HepG2 (cell line): ENCODE results near the gene SLC38A4. TPM values are rescaled to one million over a fixed set of nuclear protein-coding genes. Genes with fewer than 3 reads are reported as not detected.

Experiments
- ARNT ChIP-seq: fragments of 450-650 bp; IDR thresholded peaks from 2 replicates; pipeline ENCODE4 v1.6.1; 2017
- CEBPB ChIP-seq: IDR thresholded peaks from 2 replicates; pipeline ENCODE4 v1.6.1; 2011; ENCODE audit warnings: low read depth, low read length, improper control_type of control experiment, borderline replicate concordance
- FOSL2 ChIP-seq: sonication (generic); formaldehyde crosslinking; IDR thresholded peaks from 2 replicates; pipeline ENCODE4 v1.4.0; 2020; ENCODE audit warnings: missing genetic modification reagents
- FOXO1 ChIP-seq: sonication (generic); formaldehyde crosslinking; IDR thresholded peaks from 2 replicates; pipeline ENCODE4 v1.4.0; 2020; ENCODE audit warnings: missing genetic modification reagents
- NR3C1 ChIP-seq: sonication (generic); formaldehyde crosslinking; IDR thresholded peaks from 2 replicates; pipeline ENCODE4 v1.4.0; 2020; ENCODE audit warnings: missing genetic modification reagents
- RARG ChIP-seq: sonication (generic); formaldehyde crosslinking; IDR thresholded peaks from 2 replicates; pipeline ENCODE4 v1.4.0; 2020; ENCODE audit warnings: low read depth, mild to moderate bottlenecking, missing genetic modification reagents
- RFX3 ChIP-seq: IDR thresholded peaks from 2 replicates; pipeline ENCODE4 v1.6.1; 2016; ENCODE audit warnings: missing biosample characterization, missing genetic modification reagents
- TCF12 ChIP-seq, 2 experiments: fragments of 450-650 bp in 1 of 2; sonication (generic) in 1 of 2; formaldehyde crosslinking in 1 of 2; IDR thresholded peaks; 2 replicates each; pipeline versions ENCODE4 v1.6.1 to v1.8.0; 2017 to 2022; ENCODE audit warnings: antibody characterized with exemption in 1 of 2, mild to moderate bottlenecking in 1 of 2, missing genetic modification reagents in 1 of 2, moderate library complexity in 1 of 2
- ZNF562 ChIP-seq: sonication (generic); formaldehyde crosslinking; IDR thresholded peaks from 2 replicates; pipeline ENCODE4 v1.8.0; 2022; ENCODE audit warnings: missing genetic modification reagents, borderline replicate concordance
- ZNF724P ChIP-seq: sonication (generic); formaldehyde crosslinking; IDR thresholded peaks from 2 replicates; pipeline ENCODE4 v1.8.0; 2022; ENCODE audit warnings: missing genetic modification reagents, borderline replicate concordance
- ZNF792 ChIP-seq: IDR thresholded peaks from 2 replicates; pipeline ENCODE4 v1.6.1; 2016
- polyA plus RNA-seq, 8 experiments: library from polyadenylated mRNA; depleted of rRNA in 3 of 8; stranded (reverse) in 7 of 8; unstranded in 1 of 8; fragments of >200 nt; fragmentation: Illumina TruSeq in 4 of 8; extraction: Trizol in 4 of 8; gene quantifications; 2 replicates each; pipeline versions ENCODE4 v1.2.1 to v1.2.3, GENCODE V29; 2011 to 2016; ENCODE audit warnings: low read depth in 4 of 8, missing spikeins in 1 of 8, mixed read lengths in 1 of 8; ENCODE audit not compliant: insufficient read depth in 1 of 8
- total RNA-seq, 5 experiments: library from RNA; depleted of rRNA; stranded (reverse); fragments of >200 nt; fragmentation: Illumina TruSeq; extraction: Trizol; gene quantifications; 2 replicates each; pipeline ENCODE4 v1.2.3, GENCODE V29; 2016; ENCODE audit warnings: low read depth in 1 of 5
- TF ChIP-seq, protein P1 (sequence below): sonication (generic); formaldehyde crosslinking; IDR thresholded peaks from 2 replicates; pipeline ENCODE4 v1.4.0; 2020; ENCODE audit warnings: mild to moderate bottlenecking, missing genetic modification reagents
- TF ChIP-seq, protein P2 (sequence below): sonication (generic); formaldehyde crosslinking; IDR thresholded peaks from 2 replicates; pipeline ENCODE4 v1.4.0; 2020; ENCODE audit warnings: missing genetic modification reagents
- TF ChIP-seq, protein P3 (sequence below): sonication (generic); formaldehyde crosslinking; IDR thresholded peaks from 2 replicates; pipeline ENCODE4 v1.9.0; 2022; ENCODE audit warnings: low read depth, missing genetic modification reagents
- TF ChIP-seq, protein P4 (sequence below): sonication (generic); formaldehyde crosslinking; IDR thresholded peaks from 2 replicates; pipeline ENCODE4 v1.4.0; 2020; ENCODE audit warnings: missing genetic modification reagents
- TF ChIP-seq, protein P5 (sequence below): sonication (generic); formaldehyde crosslinking; IDR thresholded peaks from 2 replicates; pipeline ENCODE4; 2020; ENCODE audit warnings: missing genetic modification reagents, mild to moderate bottlenecking, borderline replicate concordance
- TF ChIP-seq, protein P6 (sequence below): sonication (generic); formaldehyde crosslinking; IDR thresholded peaks from 2 replicates; pipeline ENCODE4 v1.4.0; 2020; ENCODE audit warnings: missing genetic modification reagents, borderline replicate concordance

Gene SLC38A4
- total and polyA plus RNA-seq, 2 of the 13 experiments (the other 11 are each of a cell fraction or from before 2014, with no cell fraction given) = 3.5 to 5.2 TPM

DNA sequence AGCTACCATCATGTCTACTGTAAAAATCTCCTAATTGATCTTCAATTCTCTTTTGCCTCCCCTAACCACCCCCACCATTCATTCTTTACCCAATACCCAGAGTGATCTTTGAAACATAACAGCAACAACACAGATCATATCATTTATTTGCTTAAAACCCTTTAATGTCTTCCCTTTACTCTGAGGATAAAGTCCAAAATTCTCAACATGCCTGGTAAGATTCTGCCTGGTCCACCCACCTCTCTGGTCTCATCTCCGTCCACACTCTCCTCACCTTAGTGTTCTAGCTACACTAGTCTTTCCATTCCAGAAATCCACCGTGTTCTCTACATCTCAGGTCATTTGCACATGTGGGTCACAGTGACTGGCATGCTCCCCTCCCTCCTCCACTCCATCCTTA lies 27.7 kb downstream of the SLC38A4 start (continued):
- TF ChIP-seq, protein P1, sequence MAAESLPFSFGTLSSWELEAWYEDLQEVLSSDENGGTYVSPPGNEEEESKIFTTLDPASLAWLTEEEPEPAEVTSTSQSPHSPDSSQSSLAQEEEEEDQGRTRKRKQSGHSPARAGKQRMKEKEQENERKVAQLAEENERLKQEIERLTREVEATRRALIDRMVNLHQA (CRISPR knock-in tag) = no peak
- TF ChIP-seq, protein P2, sequence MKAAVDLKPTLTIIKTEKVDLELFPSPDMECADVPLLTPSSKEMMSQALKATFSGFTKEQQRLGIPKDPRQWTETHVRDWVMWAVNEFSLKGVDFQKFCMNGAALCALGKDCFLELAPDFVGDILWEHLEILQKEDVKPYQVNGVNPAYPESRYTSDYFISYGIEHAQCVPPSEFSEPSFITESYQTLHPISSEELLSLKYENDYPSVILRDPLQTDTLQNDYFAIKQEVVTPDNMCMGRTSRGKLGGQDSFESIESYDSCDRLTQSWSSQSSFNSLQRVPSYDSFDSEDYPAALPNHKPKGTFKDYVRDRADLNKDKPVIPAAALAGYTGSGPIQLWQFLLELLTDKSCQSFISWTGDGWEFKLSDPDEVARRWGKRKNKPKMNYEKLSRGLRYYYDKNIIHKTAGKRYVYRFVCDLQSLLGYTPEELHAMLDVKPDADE (CRISPR knock-in tag) = no peak
- TF ChIP-seq NR3C1 (CRISPR knock-in tag) (no peak), FOSL2 (CRISPR knock-in tag) (peak; percentile 24; the same call in 1 of the 2 replicates), RFX3 (CRISPR knock-in tag) (no peak), ZNF792 (CRISPR knock-in tag) (no peak), FOXO1 (CRISPR knock-in tag) (peak; percentile 77), ZNF724P (CRISPR knock-in tag) (no peak), CEBPB (no peak), ZNF562 (CRISPR knock-in tag) (no peak), ARNT (no peak), RARG (CRISPR knock-in tag) (no peak), TCF12 (IDR thresholded peaks at IDR 0.05) (no peak), TCF12 (CRISPR knock-in tag; IDR thresholded peaks at IDR 0.05) (no peak)
- TF ChIP-seq, protein P3, sequence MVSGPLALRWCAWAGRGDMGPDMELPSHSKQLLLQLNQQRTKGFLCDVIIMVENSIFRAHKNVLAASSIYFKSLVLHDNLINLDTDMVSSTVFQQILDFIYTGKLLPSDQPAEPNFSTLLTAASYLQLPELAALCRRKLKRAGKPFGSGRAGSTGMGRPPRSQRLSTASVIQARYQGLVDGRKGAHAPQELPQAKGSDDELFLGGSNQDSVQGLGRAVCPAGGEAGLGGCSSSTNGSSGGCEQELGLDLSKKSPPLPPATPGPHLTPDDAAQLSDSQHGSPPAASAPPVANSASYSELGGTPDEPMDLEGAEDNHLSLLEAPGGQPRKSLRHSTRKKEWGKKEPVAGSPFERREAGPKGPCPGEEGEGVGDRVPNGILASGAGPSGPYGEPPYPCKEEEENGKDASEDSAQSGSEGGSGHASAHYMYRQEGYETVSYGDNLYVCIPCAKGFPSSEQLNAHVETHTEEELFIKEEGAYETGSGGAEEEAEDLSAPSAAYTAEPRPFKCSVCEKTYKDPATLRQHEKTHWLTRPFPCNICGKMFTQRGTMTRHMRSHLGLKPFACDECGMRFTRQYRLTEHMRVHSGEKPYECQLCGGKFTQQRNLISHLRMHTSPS = no peak
- TF ChIP-seq, protein P4, sequence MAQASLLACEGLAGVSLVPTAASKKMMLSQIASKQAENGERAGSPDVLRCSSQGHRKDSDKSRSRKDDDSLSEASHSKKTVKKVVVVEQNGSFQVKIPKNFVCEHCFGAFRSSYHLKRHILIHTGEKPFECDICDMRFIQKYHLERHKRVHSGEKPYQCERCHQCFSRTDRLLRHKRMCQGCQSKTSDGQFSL (CRISPR knock-in tag) = no peak
- TF ChIP-seq, protein P5, sequence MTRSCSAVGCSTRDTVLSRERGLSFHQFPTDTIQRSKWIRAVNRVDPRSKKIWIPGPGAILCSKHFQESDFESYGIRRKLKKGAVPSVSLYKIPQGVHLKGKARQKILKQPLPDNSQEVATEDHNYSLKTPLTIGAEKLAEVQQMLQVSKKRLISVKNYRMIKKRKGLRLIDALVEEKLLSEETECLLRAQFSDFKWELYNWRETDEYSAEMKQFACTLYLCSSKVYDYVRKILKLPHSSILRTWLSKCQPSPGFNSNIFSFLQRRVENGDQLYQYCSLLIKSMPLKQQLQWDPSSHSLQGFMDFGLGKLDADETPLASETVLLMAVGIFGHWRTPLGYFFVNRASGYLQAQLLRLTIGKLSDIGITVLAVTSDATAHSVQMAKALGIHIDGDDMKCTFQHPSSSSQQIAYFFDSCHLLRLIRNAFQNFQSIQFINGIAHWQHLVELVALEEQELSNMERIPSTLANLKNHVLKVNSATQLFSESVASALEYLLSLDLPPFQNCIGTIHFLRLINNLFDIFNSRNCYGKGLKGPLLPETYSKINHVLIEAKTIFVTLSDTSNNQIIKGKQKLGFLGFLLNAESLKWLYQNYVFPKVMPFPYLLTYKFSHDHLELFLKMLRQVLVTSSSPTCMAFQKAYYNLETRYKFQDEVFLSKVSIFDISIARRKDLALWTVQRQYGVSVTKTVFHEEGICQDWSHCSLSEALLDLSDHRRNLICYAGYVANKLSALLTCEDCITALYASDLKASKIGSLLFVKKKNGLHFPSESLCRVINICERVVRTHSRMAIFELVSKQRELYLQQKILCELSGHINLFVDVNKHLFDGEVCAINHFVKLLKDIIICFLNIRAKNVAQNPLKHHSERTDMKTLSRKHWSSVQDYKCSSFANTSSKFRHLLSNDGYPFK (CRISPR knock-in tag) = no peak
- TF ChIP-seq, protein P6, sequence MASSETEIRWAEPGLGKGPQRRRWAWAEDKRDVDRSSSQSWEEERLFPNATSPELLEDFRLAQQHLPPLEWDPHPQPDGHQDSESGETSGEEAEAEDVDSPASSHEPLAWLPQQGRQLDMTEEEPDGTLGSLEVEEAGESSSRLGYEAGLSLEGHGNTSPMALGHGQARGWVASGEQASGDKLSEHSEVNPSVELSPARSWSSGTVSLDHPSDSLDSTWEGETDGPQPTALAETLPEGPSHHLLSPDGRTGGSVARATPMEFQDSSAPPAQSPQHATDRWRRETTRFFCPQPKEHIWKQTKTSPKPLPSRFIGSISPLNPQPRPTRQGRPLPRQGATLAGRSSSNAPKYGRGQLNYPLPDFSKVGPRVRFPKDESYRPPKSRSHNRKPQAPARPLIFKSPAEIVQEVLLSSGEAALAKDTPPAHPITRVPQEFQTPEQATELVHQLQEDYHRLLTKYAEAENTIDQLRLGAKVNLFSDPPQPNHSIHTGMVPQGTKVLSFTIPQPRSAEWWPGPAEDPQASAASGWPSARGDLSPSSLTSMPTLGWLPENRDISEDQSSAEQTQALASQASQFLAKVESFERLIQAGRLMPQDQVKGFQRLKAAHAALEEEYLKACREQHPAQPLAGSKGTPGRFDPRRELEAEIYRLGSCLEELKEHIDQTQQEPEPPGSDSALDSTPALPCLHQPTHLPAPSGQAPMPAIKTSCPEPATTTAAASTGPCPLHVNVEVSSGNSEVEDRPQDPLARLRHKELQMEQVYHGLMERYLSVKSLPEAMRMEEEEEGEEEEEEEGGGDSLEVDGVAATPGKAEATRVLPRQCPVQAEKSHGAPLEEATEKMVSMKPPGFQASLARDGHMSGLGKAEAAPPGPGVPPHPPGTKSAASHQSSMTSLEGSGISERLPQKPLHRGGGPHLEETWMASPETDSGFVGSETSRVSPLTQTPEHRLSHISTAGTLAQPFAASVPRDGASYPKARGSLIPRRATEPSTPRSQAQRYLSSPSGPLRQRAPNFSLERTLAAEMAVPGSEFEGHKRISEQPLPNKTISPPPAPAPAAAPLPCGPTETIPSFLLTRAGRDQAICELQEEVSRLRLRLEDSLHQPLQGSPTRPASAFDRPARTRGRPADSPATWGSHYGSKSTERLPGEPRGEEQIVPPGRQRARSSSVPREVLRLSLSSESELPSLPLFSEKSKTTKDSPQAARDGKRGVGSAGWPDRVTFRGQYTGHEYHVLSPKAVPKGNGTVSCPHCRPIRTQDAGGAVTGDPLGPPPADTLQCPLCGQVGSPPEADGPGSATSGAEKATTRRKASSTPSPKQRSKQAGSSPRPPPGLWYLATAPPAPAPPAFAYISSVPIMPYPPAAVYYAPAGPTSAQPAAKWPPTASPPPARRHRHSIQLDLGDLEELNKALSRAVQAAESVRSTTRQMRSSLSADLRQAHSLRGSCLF (CRISPR knock-in tag) = no peak
